DMS53 treated with DMSO at 0.1 percent for 48 hours (cell line): ENCODE results near the gene LPCAT3.
A peak's percentile ranks its signal among the peaks of the same experiment; 100 is the strongest.

ENCODE experiments used
- DNase-seq: peaks from one replicate; lab custom pipeline; 2025; ENCODE audit not compliant: unreplicated experiment; lab: John Stamatoyannopoulos, UW

Gene LPCAT3

GRCh38 chr12:6941267-6941666, 77.0 kb downstream of the LPCAT3 start:
- DNase-seq = no peak

- no peak for DNase-seq
These were observed 79.1 kb downstream of the LPCAT3 start for GRCh38 chr12:6939191-6939540.

GRCh38 chr12:6938353-6939190, 79.7 kb downstream of the LPCAT3 start:
- DNase-seq = no peak

GRCh38 chr12:6937481-6938352, 80.6 kb downstream of the LPCAT3 start:
- peak; percentile 99 for DNase-seq

- no peak for DNase-seq
These were observed 81.4 kb downstream of the LPCAT3 start for GRCh38 chr12:6936636-6937480.

- DNase-seq = no peak
These were observed 82.1 kb downstream of the LPCAT3 start for GRCh38 chr12:6936194-6936635.

GRCh38 chr12:6935371-6936193, 82.7 kb downstream of the LPCAT3 start:
- DNase-seq = no peak

GRCh38 chr12:6934110-6934509, 84.2 kb downstream of the LPCAT3 start:
- no peak for DNase-seq

GRCh38 chr12:6932766-6933165, 85.5 kb downstream of the LPCAT3 start:
- DNase-seq = no peak

- no peak for DNase-seq
These were observed 88.5 kb downstream of the LPCAT3 start for GRCh38 chr12:6929466-6930452.

- no peak for DNase-seq
These were observed 89.4 kb downstream of the LPCAT3 start for GRCh38 chr12:6928703-6929407.

- DNase-seq = no peak
These were observed 90.1 kb downstream of the LPCAT3 start for GRCh38 chr12:6928022-6928702.

GRCh38 chr12:6927379-6928021, 90.8 kb downstream of the LPCAT3 start, which contains the start of gene ATN1:
Gene ATN1, plus strand, starts transcription at chr12:6927959. Its CDS starts 6,043 bp downstream, at chr12:6934002.
- peak; percentile 48 for DNase-seq
